Measurements from ENCODE around the gene GPR162. TPM values are rescaled to one million over a fixed set of nuclear protein-coding genes. Genes with fewer than 3 reads are reported as not detected.

The GPR162 gene
- total RNA-seq, 2 donors from 2014 or later: 0.78 TPM; not detected in 1

DNA sequence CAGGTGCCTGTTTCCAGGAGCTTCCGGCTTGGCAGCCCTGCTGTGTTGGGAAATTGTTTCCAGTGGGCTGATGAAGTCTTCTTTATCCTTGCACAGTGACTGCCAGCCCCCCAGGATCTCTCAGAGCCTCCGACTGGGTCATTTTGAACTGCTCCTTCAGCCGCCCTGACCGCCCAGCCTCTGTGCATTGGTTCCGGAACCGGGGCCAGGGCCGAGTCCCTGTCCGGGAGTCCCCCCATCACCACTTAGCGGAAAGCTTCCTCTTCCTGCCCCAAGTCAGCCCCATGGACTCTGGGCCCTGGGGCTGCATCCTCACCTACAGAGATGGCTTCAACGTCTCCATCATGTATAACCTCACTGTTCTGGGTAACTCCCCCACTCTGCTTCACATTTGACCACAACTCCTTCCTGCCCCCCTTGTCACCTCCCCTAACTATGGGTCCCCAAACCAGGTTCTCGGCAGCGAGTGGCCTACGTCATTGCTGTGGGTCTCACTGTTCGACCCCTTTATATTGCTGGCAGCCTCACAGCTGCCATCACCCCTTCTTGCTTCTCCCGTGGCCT is 47.0 kb upstream of the GPR162 start:
- ATAC-seq: no peak
- H3K27ac ChIP-seq: no peak overlapping the region
- 82 to 96% methylated on average over 15 of the region's 15 CpGs for WGBS, 2 donors

DNA sequence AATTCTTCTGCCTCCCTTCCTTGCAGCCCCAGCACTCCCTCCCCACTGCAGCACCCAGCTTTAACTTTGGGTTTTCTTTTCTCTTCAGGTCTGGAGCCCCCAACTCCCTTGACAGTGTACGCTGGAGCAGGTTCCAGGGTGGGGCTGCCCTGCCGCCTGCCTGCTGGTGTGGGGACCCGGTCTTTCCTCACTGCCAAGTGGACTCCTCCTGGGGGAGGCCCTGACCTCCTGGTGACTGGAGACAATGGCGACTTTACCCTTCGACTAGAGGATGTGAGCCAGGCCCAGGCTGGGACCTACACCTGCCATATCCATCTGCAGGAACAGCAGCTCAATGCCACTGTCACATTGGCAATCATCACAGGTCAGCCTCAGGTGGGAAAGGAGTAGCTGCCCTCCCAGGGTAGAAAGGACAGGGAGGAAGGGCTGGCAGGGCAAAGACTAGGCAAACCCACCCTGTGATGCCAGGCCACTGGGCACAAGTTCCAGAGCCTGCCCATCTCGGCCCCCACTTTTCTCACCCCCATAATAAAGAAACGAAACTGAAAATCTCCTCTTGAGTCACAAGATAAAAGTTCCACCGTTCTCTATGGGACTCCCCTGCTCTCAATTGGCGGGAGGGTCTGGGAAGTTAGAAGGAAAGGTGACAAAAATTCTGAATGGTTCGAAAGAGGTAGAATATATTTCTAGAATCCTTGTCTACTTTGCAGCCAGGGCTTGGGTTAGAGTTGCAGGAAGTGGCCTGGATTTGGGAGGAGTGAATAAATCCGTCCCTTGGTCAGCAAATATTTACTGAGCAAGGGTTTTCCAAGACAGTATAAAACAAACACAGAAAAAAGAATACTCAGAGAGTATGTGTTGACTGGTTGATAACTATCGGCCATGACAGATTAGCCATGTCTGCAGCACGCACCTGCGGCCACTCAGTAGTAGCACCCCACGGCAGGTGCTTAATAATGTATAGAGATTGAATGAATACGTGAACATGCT is 46.1 kb upstream of the GPR162 start:
- no peak for TF ChIP-seq POLR2A (IDR thresholded peaks at IDR 0.05)
- TF ChIP-seq, protein P1, sequence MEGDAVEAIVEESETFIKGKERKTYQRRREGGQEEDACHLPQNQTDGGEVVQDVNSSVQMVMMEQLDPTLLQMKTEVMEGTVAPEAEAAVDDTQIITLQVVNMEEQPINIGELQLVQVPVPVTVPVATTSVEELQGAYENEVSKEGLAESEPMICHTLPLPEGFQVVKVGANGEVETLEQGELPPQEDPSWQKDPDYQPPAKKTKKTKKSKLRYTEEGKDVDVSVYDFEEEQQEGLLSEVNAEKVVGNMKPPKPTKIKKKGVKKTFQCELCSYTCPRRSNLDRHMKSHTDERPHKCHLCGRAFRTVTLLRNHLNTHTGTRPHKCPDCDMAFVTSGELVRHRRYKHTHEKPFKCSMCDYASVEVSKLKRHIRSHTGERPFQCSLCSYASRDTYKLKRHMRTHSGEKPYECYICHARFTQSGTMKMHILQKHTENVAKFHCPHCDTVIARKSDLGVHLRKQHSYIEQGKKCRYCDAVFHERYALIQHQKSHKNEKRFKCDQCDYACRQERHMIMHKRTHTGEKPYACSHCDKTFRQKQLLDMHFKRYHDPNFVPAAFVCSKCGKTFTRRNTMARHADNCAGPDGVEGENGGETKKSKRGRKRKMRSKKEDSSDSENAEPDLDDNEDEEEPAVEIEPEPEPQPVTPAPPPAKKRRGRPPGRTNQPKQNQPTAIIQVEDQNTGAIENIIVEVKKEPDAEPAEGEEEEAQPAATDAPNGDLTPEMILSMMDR (IDR thresholded peaks at IDR 0.05): no peak
- ATAC-seq (no peak), DNase-seq (no peak)
- Histone ChIP-seq H3K4me3 (no peak overlapping the region), H3K27me3 (no peaks in the 10 kb centered on the region), H3K27ac (no peak overlapping the region), H3K4me1 (peaks cover 8% of the 10 kb centered on the region), H3K36me3 (replicated peaks in 1 of 2; ENCODE audit: insufficient read depth in 1 of 2, low read depth in 2 of 2) (no peaks in the 10 kb centered on the region), H3K9me3 (no peaks in the 10 kb centered on the region)
- intact Hi-C loops (cut with DNase I): no loop called here
- WGBS, 2 donors: 58 to 61% methylated on average over 16 of the region's 16 CpGs

More for the DNA sequence above, 47.0 kb upstream of the GPR162 start:
- Histone ChIP-seq H3K36me3 (replicated peaks in 1 of 2; ENCODE audit: insufficient read depth in 1 of 2, low read depth in 2 of 2) (no peaks in the 10 kb centered on the region), H3K4me3 (no peak overlapping the region), H3K4me1 (peaks cover 8% of the 10 kb centered on the region), H3K27me3 (no peaks in the 10 kb centered on the region), H3K9me3 (no peaks in the 10 kb centered on the region)
- intact Hi-C loops (cut with DNase I): no loop called here
- no peak for DNase-seq
- TF ChIP-seq POLR2A (IDR thresholded peaks at IDR 0.05): peak in 1 of 3 donors; percentile 11
- TF ChIP-seq, protein P1 (IDR thresholded peaks at IDR 0.05): no peak

DNA sequence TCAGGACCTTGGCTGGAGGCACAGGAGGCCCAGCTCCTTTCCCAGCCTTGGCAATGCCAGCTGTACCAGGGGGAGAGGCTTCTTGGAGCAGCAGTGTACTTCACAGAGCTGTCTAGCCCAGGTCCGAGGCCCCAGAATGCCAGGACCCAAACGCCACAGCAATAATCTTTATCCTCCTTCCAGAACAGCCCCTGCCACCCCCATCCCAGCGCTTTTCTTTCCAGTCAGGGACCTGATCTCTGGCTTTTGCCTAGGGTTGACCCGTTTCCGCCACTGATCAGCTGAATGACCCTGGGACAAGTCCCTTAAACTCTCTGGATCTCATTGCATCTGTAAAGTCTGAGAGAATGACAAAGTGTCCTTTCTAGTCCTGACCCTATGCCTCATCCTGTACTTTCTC is 44.2 kb upstream of the GPR162 start:
- Histone ChIP-seq H3K27ac (no peak overlapping the region), H3K9me3 (no peaks in the 10 kb centered on the region), H3K4me3 (no peak overlapping the region), H3K36me3 (replicated peaks in 1 of 2; ENCODE audit: insufficient read depth in 1 of 2, low read depth in 2 of 2) (no peaks in the 10 kb centered on the region), H3K4me1 (peaks cover 8% of the 10 kb centered on the region), H3K27me3 (no peaks in the 10 kb centered on the region)
- DNase-seq: no peak
- 90 to 93% methylated on average over 5 of the region's 5 CpGs for WGBS, 2 donors
- TF ChIP-seq, protein P1 (IDR thresholded peaks at IDR 0.05): no peak
- TF ChIP-seq POLR2A (IDR thresholded peaks at IDR 0.05): no peak
- intact Hi-C loops (cut with DNase I): no loop called here
- ATAC-seq: no peak

DNA sequence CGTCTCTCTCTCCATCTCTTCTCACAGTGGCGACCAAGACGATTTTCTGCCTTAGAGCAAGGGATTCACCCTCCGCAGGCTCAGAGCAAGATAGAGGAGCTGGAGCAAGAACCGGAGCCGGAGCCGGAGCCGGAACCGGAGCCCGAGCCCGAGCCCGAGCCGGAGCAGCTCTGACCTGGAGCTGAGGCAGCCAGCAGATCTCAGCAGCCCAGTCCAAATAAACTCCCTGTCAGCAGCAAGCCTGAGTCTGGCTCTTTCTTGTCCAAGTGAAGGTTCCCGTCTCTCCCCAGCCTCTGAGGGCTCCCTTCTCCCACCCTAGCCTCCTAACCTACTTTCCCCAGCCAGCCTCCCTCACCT is 43.4 kb upstream of the GPR162 start:
- Histone ChIP-seq H3K4me1 (peaks cover 8% of the 10 kb centered on the region), H3K27ac (peak overlapping the region in 2 of 4 donors; percentile 29 to 36), H3K4me3 (no peak overlapping the region), H3K9me3 (no peaks in the 10 kb centered on the region), H3K36me3 (replicated peaks in 1 of 2; ENCODE audit: insufficient read depth in 1 of 2, low read depth in 2 of 2) (no peaks in the 10 kb centered on the region), H3K27me3 (no peaks in the 10 kb centered on the region)
- DNase-seq (peak in 2 of 4 donors; percentile 30 to 36), ATAC-seq (peak; percentile 23)
- TF ChIP-seq, protein P1 (IDR thresholded peaks at IDR 0.05): no peak
- no peak for TF ChIP-seq POLR2A (IDR thresholded peaks at IDR 0.05)
- WGBS, 2 donors: 17 to 27% methylated on average over 14 of the region's 14 CpGs
- intact Hi-C loops (cut with DNase I): no loop called here
